Loucy (cell line): ENCODE data around the gene ACSS3.
"Not testable (repeated sequence)": the region's sequence is repeated elsewhere in the genome, so short reads cannot be mapped to it uniquely, and the experiment has no call there.

ENCODE experiments used
- EZH2phosphoT487 ChIP-seq: fragments of 200-600 bp; IDR thresholded peaks from 2 replicates; pipeline ENCODE4 v1.6.1; 2018; ENCODE audit warnings: antibody characterized with exemption, mild to moderate bottlenecking, moderate library complexity, borderline replicate concordance
- TF ChIP-seq, protein P1 (sequence below): fragments of 200-600 bp; sonication (generic); conservative IDR thresholded peaks from 2 replicates; pipeline ENCODE4 v1.5.1; 2014; ENCODE audit warnings: mild to moderate bottlenecking, antibody characterized with exemption, low read length

- TF ChIP-seq, protein P1, sequence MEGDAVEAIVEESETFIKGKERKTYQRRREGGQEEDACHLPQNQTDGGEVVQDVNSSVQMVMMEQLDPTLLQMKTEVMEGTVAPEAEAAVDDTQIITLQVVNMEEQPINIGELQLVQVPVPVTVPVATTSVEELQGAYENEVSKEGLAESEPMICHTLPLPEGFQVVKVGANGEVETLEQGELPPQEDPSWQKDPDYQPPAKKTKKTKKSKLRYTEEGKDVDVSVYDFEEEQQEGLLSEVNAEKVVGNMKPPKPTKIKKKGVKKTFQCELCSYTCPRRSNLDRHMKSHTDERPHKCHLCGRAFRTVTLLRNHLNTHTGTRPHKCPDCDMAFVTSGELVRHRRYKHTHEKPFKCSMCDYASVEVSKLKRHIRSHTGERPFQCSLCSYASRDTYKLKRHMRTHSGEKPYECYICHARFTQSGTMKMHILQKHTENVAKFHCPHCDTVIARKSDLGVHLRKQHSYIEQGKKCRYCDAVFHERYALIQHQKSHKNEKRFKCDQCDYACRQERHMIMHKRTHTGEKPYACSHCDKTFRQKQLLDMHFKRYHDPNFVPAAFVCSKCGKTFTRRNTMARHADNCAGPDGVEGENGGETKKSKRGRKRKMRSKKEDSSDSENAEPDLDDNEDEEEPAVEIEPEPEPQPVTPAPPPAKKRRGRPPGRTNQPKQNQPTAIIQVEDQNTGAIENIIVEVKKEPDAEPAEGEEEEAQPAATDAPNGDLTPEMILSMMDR = not testable (repeated sequence)
- TF ChIP-seq EZH2phosphoT487 = not testable (repeated sequence)
These were observed 41.2 kb downstream of the ACSS3 start for GRCh38 chr12:81119069-81119468.
